ENCODE measurements around the gene TERT. TPM values are rescaled to one million over a fixed set of nuclear protein-coding genes. Genes with fewer than 3 reads are reported as not detected.

The TERT gene
- total and polyA plus RNA-seq, 12 donors: not detected

DNA sequence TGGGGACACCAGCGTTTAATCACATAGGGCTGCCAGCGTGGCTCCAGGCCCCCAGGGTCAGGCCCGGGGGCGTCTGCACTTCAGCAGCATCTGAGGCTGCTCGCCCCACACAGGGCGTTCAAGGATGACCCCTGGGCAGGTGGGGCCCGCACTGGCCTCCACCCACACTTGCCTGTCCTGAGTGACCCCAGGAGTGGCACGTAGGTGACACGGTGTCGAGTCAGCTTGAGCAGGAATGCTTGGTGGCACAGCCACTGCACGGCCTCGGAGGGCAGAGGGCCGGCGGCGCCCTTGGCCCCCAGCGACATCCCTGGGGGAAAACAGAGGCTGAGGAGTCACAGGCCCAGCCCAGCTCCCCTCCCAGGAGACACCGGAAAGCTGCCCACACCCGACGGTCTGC, 40.7 kb downstream of the TERT start:
- Histone ChIP-seq H3K36me3 (no peaks in the 10 kb centered on the region), H3K9me3 (no peaks in the 10 kb centered on the region), H3K4me3 (no peak overlapping the region), H3K4me1 (no peaks in the 10 kb centered on the region), H3K27me3 (peaks cover 0 to 30% (median 7%) of the 10 kb centered on the region in 7 donors), H3K27ac (no peak overlapping the region)
- WGBS, 2 donors: 83 to 84% methylated on average over 19 of the region's 19 CpGs
- TF ChIP-seq, protein P1, sequence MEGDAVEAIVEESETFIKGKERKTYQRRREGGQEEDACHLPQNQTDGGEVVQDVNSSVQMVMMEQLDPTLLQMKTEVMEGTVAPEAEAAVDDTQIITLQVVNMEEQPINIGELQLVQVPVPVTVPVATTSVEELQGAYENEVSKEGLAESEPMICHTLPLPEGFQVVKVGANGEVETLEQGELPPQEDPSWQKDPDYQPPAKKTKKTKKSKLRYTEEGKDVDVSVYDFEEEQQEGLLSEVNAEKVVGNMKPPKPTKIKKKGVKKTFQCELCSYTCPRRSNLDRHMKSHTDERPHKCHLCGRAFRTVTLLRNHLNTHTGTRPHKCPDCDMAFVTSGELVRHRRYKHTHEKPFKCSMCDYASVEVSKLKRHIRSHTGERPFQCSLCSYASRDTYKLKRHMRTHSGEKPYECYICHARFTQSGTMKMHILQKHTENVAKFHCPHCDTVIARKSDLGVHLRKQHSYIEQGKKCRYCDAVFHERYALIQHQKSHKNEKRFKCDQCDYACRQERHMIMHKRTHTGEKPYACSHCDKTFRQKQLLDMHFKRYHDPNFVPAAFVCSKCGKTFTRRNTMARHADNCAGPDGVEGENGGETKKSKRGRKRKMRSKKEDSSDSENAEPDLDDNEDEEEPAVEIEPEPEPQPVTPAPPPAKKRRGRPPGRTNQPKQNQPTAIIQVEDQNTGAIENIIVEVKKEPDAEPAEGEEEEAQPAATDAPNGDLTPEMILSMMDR (IDR thresholded peaks at IDR 0.05): no peak
- intact Hi-C loops (cut with DNase I): no loop called here
- no peak for DNase-seq
- no peak for ATAC-seq

DNA sequence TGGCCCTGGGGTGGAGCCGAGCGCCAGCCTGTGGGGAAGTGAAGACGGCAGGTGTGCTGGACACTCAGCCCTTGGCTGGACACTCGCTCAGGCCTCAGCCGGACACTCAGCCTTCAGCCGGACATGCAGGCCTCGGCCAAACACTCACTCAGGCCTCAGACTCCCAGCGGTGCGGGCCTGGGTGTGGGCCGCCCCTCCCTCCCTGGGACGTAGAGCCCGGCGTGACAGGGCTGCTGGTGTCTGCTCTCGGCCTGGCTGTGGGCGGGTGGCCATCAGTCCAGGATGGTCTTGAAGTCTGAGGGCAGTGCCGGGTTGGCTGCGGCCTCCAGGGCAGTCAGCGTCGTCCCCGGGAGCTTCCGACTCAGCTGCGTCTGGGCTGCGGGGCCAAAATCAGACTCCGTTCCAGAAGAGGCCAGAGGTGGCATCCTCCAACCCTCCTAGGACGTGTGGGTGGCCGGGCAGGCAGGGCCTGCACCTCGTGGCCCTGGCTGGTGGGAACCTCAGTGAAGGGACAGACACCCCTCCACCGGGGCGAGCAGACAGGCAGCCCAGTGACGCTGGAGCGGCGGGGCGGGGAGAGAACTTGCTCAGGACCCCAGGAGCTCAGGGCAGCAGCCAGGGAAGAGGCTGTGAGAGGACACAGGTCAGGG, 41.3 kb downstream of the TERT start:
- Histone ChIP-seq H3K36me3 (no peaks in the 10 kb centered on the region), H3K4me3 (no peak overlapping the region), H3K4me1 (no peaks in the 10 kb centered on the region), H3K27ac (no peak overlapping the region), H3K27me3 (peaks cover 0 to 36% (median 11%) of the 10 kb centered on the region in 7 donors), H3K9me3 (no peaks in the 10 kb centered on the region)
- WGBS, 2 donors: 81 to 82% methylated on average over 33 of the region's 33 CpGs
- TF ChIP-seq, protein P1 (IDR thresholded peaks at IDR 0.05): no peak
- DNase-seq (no peak), ATAC-seq (no peak)
- intact Hi-C loops (cut with DNase I): no loop called here

DNA sequence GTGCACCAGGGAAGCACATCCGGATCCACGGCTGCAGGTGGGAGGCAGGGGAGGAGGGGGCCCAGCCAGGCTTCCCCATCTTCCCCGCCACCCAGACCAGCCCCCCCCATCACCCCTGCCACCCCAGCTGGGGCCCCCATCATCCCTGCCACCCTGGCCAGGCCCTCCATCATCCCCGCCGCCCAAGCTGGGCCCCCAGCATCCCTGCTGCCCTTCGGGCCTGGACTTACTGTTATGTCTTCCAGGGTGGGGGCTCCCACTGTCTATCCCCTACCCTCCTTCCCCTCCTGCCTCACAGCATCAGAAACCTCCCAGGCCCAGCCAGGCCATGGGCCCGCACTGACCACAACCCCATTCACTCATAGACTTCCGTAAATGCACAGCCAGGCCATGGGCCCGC, 42.2 kb downstream of the TERT start:
- Histone ChIP-seq H3K27ac (no peak overlapping the region), H3K36me3 (no peaks in the 10 kb centered on the region), H3K4me1 (no peaks in the 10 kb centered on the region), H3K4me3 (no peak overlapping the region), H3K27me3 (peaks cover 0 to 45% (median 19%) of the 10 kb centered on the region in 7 donors), H3K9me3 (no peaks in the 10 kb centered on the region)
- TF ChIP-seq, protein P1 (IDR thresholded peaks at IDR 0.05): no peak
- no peak for ATAC-seq
- WGBS, 2 donors: 79 to 95% methylated on average over 7 to 9 of the region's 9 CpGs
- no peak for DNase-seq
- intact Hi-C loops (cut with DNase I): no loop called here

DNA sequence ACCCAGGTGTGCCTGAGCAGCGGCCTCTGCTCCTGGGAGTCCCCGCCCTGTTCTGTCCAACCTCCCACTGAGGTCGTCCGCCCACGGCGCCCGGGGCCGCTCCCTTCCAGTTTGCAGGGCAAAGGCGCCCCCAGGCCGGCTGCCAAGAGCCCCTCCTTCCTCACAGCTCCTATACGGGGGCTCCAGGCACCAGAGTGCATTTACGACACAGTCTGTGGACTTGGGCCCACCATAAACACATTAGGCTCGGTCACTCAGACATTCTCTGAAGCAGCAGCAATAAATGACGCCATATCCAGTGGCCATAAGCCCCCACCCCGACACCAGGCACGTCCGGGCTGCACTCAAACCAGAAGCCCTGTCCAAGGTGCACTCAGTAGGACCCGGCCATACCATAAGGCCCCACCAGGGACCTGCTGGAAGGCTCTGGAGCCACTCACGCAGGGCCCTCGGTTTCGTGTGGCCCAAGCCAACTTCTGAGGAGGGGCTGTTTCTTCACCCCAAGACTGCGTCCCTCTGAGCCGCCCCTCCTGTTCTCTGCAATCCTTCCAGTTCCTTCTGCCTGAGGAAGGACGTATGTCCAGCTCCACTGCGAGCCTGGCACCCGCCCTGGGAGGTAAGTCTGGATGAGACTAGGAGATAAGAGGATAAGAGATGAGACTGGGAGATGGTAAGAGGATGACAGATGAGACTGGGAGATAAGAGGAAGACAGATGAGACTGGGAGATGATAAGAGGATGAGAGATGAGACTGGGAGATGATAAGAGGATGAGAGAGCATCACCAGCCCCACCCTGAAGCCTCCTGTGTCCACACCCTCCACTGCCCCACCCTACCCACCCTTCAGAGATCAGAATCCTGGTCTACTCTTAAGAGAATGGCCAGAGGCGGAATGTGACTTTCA, 42.9 kb downstream of the TERT start:
- no peak for DNase-seq
- no peaks in the 10 kb centered on the region for H3K36me3 ChIP-seq
- no peak for ATAC-seq
- TF ChIP-seq, protein P1 (IDR thresholded peaks at IDR 0.05): no peak
- no peak overlapping the region for H3K27ac ChIP-seq
- no peaks in the 10 kb centered on the region for H3K9me3 ChIP-seq
- intact Hi-C loops (cut with DNase I): no loop called here
- 61% methylated on average over 27 of the region's 27 CpGs for WGBS, 2 donors
- H3K4me1 ChIP-seq: no peaks in the 10 kb centered on the region
- H3K27me3 ChIP-seq: peaks cover 0 to 52% (median 27%) of the 10 kb centered on the region in 7 donors
- H3K4me3 ChIP-seq: no peak overlapping the region

All from heart right ventricle (tissue), 16 donors.